HG02943 (cell line): ENCODE results near the gene FGF11.

Experiments used
- ATAC-seq: cut with Tn5 transposase; IDR thresholded peaks from one replicate; pipeline ENCODE4 v1.9.1; 2021; ENCODE audit warnings: mild to moderate bottlenecking, low read depth, moderate library complexity; ENCODE audit not compliant: unreplicated experiment

FGF11 gene

DNA sequence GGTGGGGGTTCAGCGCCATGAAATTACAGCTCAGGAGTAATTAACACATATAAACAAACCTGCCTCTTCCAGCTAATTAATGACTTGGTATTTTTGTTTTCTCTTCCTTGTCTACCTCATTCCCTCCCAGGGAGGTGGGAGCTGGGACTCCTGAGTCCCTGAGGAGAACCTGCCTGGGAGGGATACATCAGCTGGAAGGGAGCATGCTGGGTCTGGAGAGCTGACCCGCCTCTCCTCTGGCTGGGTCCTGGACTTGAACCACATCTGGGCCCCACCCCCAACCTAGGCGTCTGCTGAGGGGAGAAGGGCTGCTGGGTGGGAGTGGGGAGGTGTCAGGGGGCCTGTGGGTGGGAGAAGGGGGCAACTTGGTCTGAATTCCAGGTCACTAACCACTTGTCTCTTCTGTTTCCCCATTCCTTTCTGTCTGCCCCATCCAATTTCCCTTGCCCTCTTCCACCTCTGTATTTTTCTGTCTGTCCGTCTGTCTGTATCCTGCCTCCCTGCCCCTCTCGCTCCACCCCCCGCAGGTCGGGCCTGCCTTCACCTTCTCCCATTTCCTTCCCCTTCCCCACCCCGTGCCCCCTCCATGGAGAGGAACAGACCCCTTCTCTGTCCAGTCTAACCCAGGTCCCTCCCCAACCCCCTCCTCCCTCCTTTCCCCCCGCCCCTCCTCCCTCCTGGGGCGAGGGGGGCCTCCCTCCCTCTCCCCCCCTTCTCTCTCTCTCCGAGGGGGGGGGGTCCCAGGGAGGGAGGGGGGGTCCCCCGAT, 31.6 kb upstream of the FGF11 start, which contains the start of gene NLGN2:
NLGN2 (plus strand) TSS at position 361 of the 767 bp plus-strand sequence. CDS start 411 bp downstream, outside the sequence.
- ATAC-seq, result no peak

- ATAC-seq, result no peak
These were observed 31.0 kb upstream of the FGF11 start for GRCh38 chr17:7408252-7408727.

DNA sequence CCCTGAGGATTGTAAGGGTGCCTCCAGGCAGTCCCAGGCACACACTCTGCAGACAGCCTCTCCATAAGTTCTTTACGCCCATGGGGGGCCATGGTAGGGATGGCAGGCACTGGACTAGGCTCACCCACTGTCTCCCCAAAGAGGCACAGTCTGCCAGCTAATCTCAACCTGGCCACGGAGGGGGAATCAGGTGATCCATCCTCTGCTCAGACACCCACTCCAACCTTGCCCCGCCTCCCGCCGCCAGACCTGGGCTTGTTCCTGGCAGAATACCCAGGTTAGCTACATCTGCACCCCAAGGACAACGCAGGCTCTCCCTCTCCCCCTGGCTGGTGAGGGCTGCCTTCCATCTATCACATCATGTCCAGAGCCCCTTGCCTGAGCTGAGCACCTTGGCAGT, 30.4 kb upstream of the FGF11 start:
- ATAC-seq, result no peak

DNA sequence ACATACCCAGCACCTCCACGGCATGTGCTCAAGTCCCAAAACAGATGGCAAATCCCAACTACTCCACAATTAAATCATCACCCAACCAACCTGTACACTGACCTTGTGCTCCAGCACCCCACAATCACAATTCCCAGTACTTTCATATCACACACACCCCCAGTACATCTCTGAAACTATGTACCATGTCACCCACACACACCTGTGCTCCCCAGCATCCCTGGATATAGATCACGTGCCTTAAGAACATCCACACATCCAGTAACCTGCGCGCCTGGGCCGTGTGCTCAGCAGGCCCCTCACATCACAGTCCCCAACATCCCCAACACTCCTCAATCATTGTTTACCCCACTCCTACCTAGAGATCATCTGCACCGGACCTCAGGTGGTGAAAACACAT, 29.6 kb upstream of the FGF11 start:
- no peak for ATAC-seq

- no peak for ATAC-seq
These were observed 28.5 kb upstream of the FGF11 start for GRCh38 chr17:7410634-7411426.

GRCh38 chr17:7411427-7411750, 27.9 kb upstream of the FGF11 start:
- ATAC-seq, result no peak

DNA sequence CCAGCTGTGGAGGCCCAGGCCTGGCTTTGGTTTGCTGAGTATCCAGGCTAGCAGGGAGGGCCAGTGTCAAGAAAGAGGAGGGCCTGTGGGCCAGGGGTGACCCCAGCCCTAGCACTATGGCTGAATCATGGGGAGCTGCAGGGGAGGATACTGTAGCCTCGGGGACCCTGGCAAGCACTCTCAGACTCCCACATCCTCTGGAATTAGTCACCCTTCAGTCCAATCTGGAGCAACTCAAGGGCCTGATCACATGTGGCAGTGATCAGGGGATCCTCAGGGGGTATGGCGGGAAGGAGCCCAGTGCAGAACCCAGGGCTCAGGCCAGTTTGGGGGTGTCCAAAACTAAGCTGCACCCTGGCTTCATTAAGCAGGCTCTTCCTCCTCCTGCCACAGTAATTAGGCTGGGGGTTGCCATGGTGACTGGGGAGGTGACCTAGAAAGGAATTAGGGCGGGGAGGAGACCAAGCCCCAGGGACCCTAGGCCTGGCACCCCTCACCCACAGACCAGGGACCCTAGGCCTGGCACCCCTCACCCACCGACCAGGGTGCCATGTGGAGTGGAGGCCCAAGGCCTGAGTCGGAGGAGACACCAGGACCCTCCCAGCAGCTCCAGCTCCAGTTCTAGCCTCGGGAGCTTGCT, 25.8 kb upstream of the FGF11 start:
- ATAC-seq, result no peak

GRCh38 chr17:7414837-7415236, 24.5 kb upstream of the FGF11 start:
- ATAC-seq, result no peak

- ATAC-seq, result no peak
These were observed 23.5 kb upstream of the FGF11 start for GRCh38 chr17:7415784-7416183.

GRCh38 chr17:7416323-7416722, 23.0 kb upstream of the FGF11 start:
- no peak for ATAC-seq

DNA sequence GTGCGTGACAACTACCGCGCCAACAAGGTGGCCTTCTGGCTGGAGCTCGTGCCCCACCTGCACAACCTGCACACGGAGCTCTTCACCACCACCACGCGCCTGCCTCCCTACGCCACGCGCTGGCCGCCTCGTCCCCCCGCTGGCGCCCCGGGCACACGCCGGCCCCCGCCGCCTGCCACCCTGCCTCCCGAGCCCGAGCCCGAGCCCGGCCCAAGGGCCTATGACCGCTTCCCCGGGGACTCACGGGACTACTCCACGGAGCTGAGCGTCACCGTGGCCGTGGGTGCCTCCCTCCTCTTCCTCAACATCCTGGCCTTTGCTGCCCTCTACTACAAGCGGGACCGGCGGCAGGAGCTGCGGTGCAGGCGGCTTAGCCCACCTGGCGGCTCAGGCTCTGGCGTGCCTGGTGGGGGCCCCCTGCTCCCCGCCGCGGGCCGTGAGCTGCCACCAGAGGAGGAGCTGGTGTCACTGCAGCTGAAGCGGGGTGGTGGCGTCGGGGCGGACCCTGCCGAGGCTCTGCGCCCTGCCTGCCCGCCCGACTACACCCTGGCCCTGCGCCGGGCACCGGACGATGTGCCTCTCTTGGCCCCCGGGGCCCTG, 22.2 kb upstream of the FGF11 start:
- ATAC-seq, result no peak

- no peak for ATAC-seq
These were observed 20.7 kb upstream of the FGF11 start for GRCh38 chr17:7418472-7419152.

DNA sequence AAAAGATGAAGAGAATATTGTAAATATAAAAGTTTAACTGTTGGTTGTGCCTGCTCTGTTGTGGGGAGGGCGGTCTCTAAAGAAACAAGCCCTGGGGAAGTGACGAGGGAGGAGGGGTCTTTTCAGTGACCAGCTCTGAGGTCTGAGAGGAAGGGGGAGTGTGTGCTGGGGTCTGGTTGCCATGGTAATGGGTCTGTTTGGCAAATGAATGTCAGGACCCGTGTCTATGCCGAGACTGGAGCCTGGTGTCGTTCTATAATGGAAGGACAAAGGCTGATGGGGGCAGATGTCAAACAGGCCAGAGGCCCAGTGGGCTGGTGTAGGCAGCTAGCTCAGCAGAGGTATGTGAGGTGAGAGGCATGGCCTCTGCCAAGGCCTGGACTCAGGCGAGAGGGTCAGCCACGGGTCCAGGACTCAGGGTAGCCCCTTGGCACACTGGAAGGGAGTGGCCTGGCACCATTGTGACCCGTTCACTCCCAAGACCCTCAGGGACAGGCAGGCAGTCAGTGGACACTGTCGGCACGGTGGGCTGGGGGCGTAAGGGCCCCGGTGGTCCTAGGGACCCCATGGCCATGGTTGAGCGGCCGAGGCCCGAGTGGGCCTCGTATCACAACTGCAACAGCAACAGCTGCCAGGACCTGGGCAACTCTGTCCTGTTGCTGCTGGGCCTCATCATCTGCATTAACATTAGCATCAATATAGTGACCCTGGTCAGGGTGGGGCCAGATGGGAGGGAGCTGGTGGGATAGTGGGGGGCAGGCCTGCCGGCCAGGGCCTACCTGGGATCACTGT, 19.3 kb upstream of the FGF11 start, which contains the start of gene SPEM1:
SPEM1 (plus strand) TSS at position 506 of the 792 bp plus-strand sequence; CDS start at position 567, 61 bp downstream.
- no peak for ATAC-seq

DNA sequence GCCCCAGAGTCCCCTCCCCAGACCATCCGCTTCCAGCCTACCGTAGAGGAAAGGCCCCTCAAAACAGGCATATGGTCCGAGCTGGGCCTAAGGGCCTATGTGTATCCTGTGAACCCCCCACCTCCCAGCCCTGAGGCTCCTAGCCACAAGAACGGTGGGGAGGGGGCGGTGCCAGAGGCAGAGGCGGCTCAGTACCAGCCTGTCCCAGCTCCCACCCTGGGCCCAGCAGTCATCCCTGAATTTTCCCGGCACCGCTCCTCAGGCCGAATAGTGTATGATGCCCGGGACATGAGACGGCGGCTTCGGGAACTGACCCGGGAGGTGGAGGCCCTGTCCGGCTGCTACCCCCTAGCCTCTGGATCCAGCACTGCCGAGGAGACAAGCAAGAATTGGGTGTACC, 18.1 kb upstream of the FGF11 start:
- ATAC-seq, result no peak

DNA sequence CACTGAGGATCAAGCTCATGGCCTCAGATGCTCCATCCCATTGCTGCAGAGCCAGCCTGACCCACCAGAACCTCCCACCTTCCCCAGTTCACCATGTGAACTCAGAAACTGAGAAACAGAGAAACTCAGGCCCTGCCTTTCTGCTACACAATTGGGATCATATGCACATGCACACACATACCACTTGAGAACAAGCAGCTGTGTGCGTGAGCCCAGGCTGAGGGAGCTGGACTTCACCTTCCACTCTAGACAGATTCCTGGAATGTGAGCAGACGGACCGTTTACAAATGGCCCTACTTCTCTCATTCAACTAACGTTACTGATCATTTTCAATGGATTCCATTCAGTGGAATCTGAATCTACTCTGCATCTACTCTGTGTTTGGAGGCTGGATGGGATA, 15.6 kb upstream of the FGF11 start:
- ATAC-seq, result no peak

- ATAC-seq, result no peak
These were observed 14.0 kb upstream of the FGF11 start, which contains the start of gene SPEM2 for GRCh38 chr17:7425316-7425715. Gene SPEM2, plus strand, starts transcription at chr17:7425616. Its CDS starts 73 bp downstream, at chr17:7425689.

DNA sequence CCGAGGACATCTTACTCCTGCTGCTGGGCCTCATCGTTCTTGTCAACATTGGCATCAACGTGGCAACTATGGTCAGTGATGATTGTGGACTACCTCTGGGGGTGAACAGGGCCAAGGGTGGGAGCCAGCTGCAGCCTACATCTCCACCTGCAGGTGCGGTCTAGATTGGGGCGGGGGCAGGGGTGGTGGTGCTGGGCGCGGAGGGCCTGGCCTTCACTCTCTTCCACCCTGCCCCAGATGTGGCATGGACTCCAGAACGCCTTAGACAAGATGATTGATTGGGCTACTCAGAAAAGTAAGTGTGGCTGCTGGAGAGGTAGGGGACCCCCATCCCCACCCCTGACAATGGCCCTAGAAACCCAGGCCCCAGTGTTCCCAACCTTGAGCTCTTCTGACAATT, 13.6 kb upstream of the FGF11 start:
- ATAC-seq, result no peak

- ATAC-seq, result no peak
These were observed 13.0 kb upstream of the FGF11 start for GRCh38 chr17:7426203-7426863.
